ENCODE measurements around the gene UBXN7.
"Not testable (repeated sequence)": the region's sequence is repeated elsewhere in the genome, so short reads cannot be mapped to it uniquely, and the experiment has no call there.

GRCh38 chr3:196457470-196457869 lies 25.2 kb upstream of the UBXN7 start:
- TF ChIP-seq ZNF121 (tag by site-specific recombination; IDR thresholded peaks at IDR 0.05); ZNF302 (tag by site-specific recombination; IDR thresholded peaks at IDR 0.05; ENCODE audit: low read depth); CTCF (tag by site-specific recombination; IDR thresholded peaks at IDR 0.05); MYNN (tag by site-specific recombination; IDR thresholded peaks at IDR 0.05; ENCODE audit: borderline replicate concordance); YY1 (tag by site-specific recombination; IDR thresholded peaks at IDR 0.05); PRDM4 (tag by site-specific recombination; IDR thresholded peaks at IDR 0.05); ZBTB49 (tag by site-specific recombination; IDR thresholded peaks at IDR 0.05; ENCODE audit: low read depth); KLF1 (tag by site-specific recombination; IDR thresholded peaks at IDR 0.05); ZNF133 (tag by site-specific recombination; IDR thresholded peaks at IDR 0.05); EGR2 (tag by site-specific recombination; IDR thresholded peaks at IDR 0.05; ENCODE audit: low read depth): not testable (repeated sequence)

All from HEK293 (cell line).